Liver (tissue), 9 donors: ENCODE data around the gene GNG7. TPM values are rescaled to one million over a fixed set of nuclear protein-coding genes. Genes with fewer than 3 reads are reported as not detected.

Source experiments
- DNase-seq: peaks from one replicate; pipeline ENCODE4 v3.0.0-alpha.2; 2017; ENCODE audit warnings: low spot score
- H3K27ac ChIP-seq, 2 donors: one replicate each; pipeline ENCODE4 v1.7.0; 2013; ENCODE audit warnings: inconsistent platforms in 2 of 2, low read length in 2 of 2, control low read depth in 1 of 2, low read depth in 1 of 2, mild to moderate bottlenecking in 1 of 2
- H3K27me3 ChIP-seq, 4 donors: one replicate each; pipeline versions ENCODE4 v1.6.1 to v1.7.0; 2013; ENCODE audit warnings: low read length in 3 of 4, inconsistent platforms in 1 of 4, mild to moderate bottlenecking in 1 of 4, moderate library complexity in 1 of 4; ENCODE audit not compliant: control insufficient read depth in 4 of 4, insufficient read depth in 4 of 4
- H3K36me3 ChIP-seq, 4 donors: one replicate each; pipeline versions ENCODE4 v1.6.1 to v1.7.0; 2013; ENCODE audit warnings: low read length in 3 of 4, mild to moderate bottlenecking in 3 of 4, low read depth in 1 of 4, moderate library complexity in 1 of 4; ENCODE audit not compliant: control insufficient read depth in 4 of 4, insufficient read depth in 3 of 4
- H3K4me1 ChIP-seq, 4 donors: one replicate each; pipeline versions ENCODE4 v1.6.1 to v1.7.0; 2013; ENCODE audit warnings: low read length in 3 of 4, mild to moderate bottlenecking in 3 of 4, moderate library complexity in 1 of 4; ENCODE audit not compliant: control insufficient read depth in 4 of 4, insufficient read depth in 4 of 4
- H3K4me3 ChIP-seq, 3 donors: one replicate each; pipeline versions ENCODE4 v1.6.1 to v1.7.0; 2013; ENCODE audit warnings: low read length in 3 of 3, control low read depth in 1 of 3, low read depth in 1 of 3, mild to moderate bottlenecking in 1 of 3
- H3K9ac ChIP-seq, 2 donors: one replicate each; pipeline ENCODE4 v1.7.0; 2013; ENCODE audit warnings: low read length in 2 of 2, mild to moderate bottlenecking in 2 of 2, moderate library complexity in 2 of 2, control low read depth in 1 of 2, low read depth in 1 of 2
- H3K9me3 ChIP-seq, 4 donors: one replicate each; pipeline versions ENCODE4 v1.6.1 to v1.7.0; 2013; ENCODE audit warnings: low read length in 3 of 4; ENCODE audit not compliant: control insufficient read depth in 4 of 4
- EGR1 ChIP-seq, 2 donors: IDR thresholded peaks; 2 replicates each; pipeline ENCODE4 v1.6.1; 2016 to 2018; ENCODE audit warnings: antibody characterized with exemption in 2 of 2, low read depth in 2 of 2
- FOXA1 ChIP-seq: IDR thresholded peaks from 2 replicates; pipeline ENCODE4 v1.6.1; 2016; ENCODE audit warnings: antibody characterized with exemption
- FOXA2 ChIP-seq: IDR thresholded peaks from 2 replicates; pipeline ENCODE4 v1.6.1; 2016; ENCODE audit warnings: antibody characterized with exemption
- GABPA ChIP-seq, 2 donors: IDR thresholded peaks in 1 of 2; conservative IDR thresholded peaks in 1 of 2; 2 replicates each; pipeline ENCODE4 v1.6.1; 2016; ENCODE audit warnings: antibody characterized with exemption in 2 of 2, mild to moderate bottlenecking in 1 of 2, moderate library complexity in 1 of 2
- HNF4A ChIP-seq, 2 donors: conservative IDR thresholded peaks; 2 replicates each; pipeline ENCODE4 v1.6.1; 2016; ENCODE audit warnings: antibody characterized with exemption in 2 of 2, mild to moderate bottlenecking in 2 of 2
- HNF4G ChIP-seq: IDR thresholded peaks from 2 replicates; pipeline ENCODE4 v1.6.1; 2016; ENCODE audit warnings: antibody characterized with exemption
- JUND ChIP-seq, 2 donors: IDR thresholded peaks; 2 replicates each; pipeline ENCODE4 v1.6.1; 2016; ENCODE audit warnings: antibody characterized with exemption in 2 of 2
- MAX ChIP-seq: IDR thresholded peaks from 2 replicates; pipeline ENCODE4 v1.6.1; 2016; ENCODE audit warnings: antibody characterized with exemption
- NR2F2 ChIP-seq: IDR thresholded peaks from 2 replicates; pipeline ENCODE4 v1.6.1; 2016; ENCODE audit warnings: antibody characterized with exemption
- RAD21 ChIP-seq, 2 donors: IDR thresholded peaks; 2 replicates each; pipeline ENCODE4 v1.6.1; 2016; ENCODE audit warnings: antibody characterized with exemption in 2 of 2, mild to moderate bottlenecking in 2 of 2
- REST ChIP-seq: IDR thresholded peaks from 2 replicates; pipeline ENCODE4 v1.6.1; 2016; ENCODE audit warnings: antibody characterized with exemption, mild to moderate bottlenecking
- RXRA ChIP-seq, 2 donors: IDR thresholded peaks; 2 replicates each; pipeline ENCODE4 v1.6.1; 2017 to 2018; ENCODE audit warnings: antibody characterized with exemption in 2 of 2, mild to moderate bottlenecking in 1 of 2
- SP1 ChIP-seq: IDR thresholded peaks from 2 replicates; pipeline ENCODE4 v1.6.1; 2018; ENCODE audit warnings: antibody characterized with exemption, mild to moderate bottlenecking
- TAF1 ChIP-seq: conservative IDR thresholded peaks from 2 replicates; pipeline ENCODE4 v1.6.1; 2016; ENCODE audit warnings: antibody characterized with exemption, mild to moderate bottlenecking
- YY1 ChIP-seq: IDR thresholded peaks from 2 replicates; pipeline ENCODE4 v1.6.1; 2016; ENCODE audit warnings: antibody characterized with exemption, mild to moderate bottlenecking
- WGBS: extraction: QIAGEN DNeasy Blood & Tissue Kit; methylation state at CpG from one replicate; pipeline ENCODE4 v1.1.7; 2013; 5-methylcytosine and 5-hydroxymethylcytosine counted together
- polyA plus RNA-seq, 2 donors: library from polyadenylated mRNA; stranded (reverse) in 1 of 2; unstranded in 1 of 2; fragments of 200-250 nt in 1 of 2; fragments of >200 nt in 1 of 2; fragmentation: Nextera tagmentation in 1 of 2; extraction: Ambion mirVana in 1 of 2; gene quantifications; one replicate each; pipeline versions ENCODE4 v1.2.1 to v1.2.3, GENCODE V29; 2013 to 2015
- total RNA-seq, 2 donors: library from RNA; depleted of rRNA; stranded (reverse); fragments of >200 nt; gene quantifications; one replicate each; pipeline ENCODE4 v1.2.3, GENCODE V29; 2014
- TF ChIP-seq, protein P1 (sequence below): IDR thresholded peaks from 2 replicates; pipeline ENCODE4 v1.6.1; 2016; ENCODE audit warnings: antibody characterized with exemption
- TF ChIP-seq, protein P2 (sequence below): fragments of 150-350 bp; IDR thresholded peaks from 2 replicates; pipeline ENCODE4 v1.5.1; 2017; ENCODE audit warnings: improper control_type of control experiment, low read depth, low read length; ENCODE audit not compliant: missing input control
- TF ChIP-seq, protein P3 (sequence below): IDR thresholded peaks from 2 replicates; pipeline ENCODE4 v1.6.1; 2016; ENCODE audit warnings: antibody characterized with exemption
- donor health status: healthy.
- donor health status: healthy.
- donor health status: healthy.
- donor health status: healthy.
- donor health status: healthy.

The GNG7 gene
- total and polyA plus RNA-seq, 4 donors: 0.75 to 1.9 (median 1.1) TPM

DNA sequence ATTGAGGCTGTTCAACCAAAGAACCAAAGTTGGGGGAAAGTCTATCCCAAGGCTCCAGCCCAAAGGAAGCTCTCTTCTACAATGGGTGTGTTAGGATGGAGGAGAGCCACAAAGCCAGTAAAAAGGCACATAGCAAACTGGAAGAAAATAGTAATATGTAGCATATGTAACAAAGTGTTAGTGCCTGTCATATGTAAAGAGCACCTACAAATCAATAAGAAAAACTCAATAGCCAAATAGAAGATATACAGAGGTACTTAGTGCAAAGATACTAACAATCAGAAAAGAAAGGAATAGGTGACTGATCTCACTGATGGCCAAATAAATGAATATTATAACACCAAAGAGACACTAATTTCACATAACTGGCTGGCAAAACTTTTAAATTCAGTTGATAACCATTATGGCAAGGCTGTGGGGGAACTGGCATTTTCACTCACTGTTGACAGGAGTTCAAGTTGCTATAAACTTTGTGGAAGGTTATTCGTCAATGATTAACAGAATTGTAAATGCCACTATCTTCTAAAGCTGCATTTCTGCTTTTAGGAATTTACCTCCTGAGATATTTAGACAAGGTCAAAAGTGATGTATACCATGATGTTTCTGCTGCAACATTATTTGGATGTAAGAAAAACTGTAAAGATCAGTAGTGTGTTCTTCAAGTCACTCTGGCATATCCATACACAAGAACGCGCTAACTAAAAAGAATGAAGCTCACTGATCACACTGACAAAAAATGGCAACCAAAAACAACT, 110.8 kb downstream of the GNG7 start (continued):
- peak; percentile 43 for TF ChIP-seq YY1

DNA sequence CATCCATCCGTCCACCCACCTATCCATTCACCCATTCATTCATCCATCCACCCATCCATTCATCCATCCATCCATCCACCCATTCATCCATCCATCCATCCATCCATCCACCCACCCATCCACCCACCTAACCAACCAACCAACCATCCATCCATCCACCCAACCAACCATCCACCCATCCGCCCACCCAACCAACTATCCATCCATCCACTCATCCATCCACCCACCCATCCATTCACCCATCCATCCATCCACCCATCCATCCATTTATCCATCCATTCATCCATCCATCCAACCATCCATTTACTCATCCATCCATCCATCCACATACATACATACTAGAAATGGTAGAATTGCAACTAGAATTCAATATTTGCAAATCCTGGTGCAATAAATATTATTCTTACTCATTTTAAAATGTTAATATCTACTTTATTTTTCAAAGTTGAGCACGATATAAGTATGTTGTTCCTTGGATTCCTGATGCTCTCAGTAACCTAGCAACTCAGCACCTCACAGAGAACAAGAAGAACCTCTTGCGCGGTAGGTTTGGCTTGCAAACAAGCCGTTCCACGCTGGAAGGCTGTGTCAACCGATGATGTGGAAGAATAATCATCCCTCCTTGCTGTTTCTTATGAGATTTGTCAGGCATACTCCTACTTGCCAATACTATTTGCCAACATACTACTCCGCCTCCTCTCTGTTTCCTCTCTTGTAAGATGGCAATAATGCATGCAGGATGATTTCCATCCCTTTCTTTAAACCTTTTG, 111.7 kb downstream of the GNG7 start:
- 95% methylated on average over 9 of the region's 9 CpGs for WGBS
- Histone ChIP-seq H3K9ac (no peak overlapping the region), H3K4me1 (peaks cover 5 to 39% (median 23%) of the 10 kb centered on the region in 4 donors), H3K9me3 (no peaks in the 10 kb centered on the region), H3K27me3 (no peaks in the 10 kb centered on the region), H3K27ac (no peak overlapping the region), H3K36me3 (no peaks in the 10 kb centered on the region), H3K4me3 (no peak overlapping the region)
- TF ChIP-seq, protein P1, sequence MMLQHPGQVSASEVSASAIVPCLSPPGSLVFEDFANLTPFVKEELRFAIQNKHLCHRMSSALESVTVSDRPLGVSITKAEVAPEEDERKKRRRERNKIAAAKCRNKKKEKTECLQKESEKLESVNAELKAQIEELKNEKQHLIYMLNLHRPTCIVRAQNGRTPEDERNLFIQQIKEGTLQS: no peak
- no peak for TF ChIP-seq EGR1 (IDR thresholded peaks at IDR 0.05; ENCODE audit: low read depth in 2 of 2)
- TF ChIP-seq RXRA (IDR thresholded peaks at IDR 0.05): no peak
- TF ChIP-seq MAX: no peak
- TF ChIP-seq YY1: no peak
- TF ChIP-seq, protein P2, sequence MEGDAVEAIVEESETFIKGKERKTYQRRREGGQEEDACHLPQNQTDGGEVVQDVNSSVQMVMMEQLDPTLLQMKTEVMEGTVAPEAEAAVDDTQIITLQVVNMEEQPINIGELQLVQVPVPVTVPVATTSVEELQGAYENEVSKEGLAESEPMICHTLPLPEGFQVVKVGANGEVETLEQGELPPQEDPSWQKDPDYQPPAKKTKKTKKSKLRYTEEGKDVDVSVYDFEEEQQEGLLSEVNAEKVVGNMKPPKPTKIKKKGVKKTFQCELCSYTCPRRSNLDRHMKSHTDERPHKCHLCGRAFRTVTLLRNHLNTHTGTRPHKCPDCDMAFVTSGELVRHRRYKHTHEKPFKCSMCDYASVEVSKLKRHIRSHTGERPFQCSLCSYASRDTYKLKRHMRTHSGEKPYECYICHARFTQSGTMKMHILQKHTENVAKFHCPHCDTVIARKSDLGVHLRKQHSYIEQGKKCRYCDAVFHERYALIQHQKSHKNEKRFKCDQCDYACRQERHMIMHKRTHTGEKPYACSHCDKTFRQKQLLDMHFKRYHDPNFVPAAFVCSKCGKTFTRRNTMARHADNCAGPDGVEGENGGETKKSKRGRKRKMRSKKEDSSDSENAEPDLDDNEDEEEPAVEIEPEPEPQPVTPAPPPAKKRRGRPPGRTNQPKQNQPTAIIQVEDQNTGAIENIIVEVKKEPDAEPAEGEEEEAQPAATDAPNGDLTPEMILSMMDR: no peak
- no peak for TF ChIP-seq NR2F2
- TF ChIP-seq, protein P3, sequence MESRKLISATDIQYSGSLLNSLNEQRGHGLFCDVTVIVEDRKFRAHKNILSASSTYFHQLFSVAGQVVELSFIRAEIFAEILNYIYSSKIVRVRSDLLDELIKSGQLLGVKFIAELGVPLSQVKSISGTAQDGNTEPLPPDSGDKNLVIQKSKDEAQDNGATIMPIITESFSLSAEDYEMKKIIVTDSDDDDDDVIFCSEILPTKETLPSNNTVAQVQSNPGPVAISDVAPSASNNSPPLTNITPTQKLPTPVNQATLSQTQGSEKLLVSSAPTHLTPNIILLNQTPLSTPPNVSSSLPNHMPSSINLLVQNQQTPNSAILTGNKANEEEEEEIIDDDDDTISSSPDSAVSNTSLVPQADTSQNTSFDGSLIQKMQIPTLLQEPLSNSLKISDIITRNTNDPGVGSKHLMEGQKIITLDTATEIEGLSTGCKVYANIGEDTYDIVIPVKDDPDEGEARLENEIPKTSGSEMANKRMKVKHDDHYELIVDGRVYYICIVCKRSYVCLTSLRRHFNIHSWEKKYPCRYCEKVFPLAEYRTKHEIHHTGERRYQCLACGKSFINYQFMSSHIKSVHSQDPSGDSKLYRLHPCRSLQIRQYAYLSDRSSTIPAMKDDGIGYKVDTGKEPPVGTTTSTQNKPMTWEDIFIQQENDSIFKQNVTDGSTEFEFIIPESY: no peak
- no peak for TF ChIP-seq RAD21 (IDR thresholded peaks at IDR 0.05)
- TF ChIP-seq GABPA (IDR thresholded peaks at IDR 0.05 in 1 of 2, conservative IDR thresholded peaks at IDR 0.05 in 1 of 2): no peak
- no peak for TF ChIP-seq REST
- no peak for TF ChIP-seq FOXA1
- TF ChIP-seq FOXA2: no peak
- TF ChIP-seq HNF4G: no peak
- no peak for TF ChIP-seq SP1
- TF ChIP-seq TAF1: no peak
- TF ChIP-seq HNF4A (conservative IDR thresholded peaks at IDR 0.05): no peak
- TF ChIP-seq JUND (IDR thresholded peaks at IDR 0.05): no peak
- no peak for DNase-seq
